GM19099 (cell line): ENCODE measurements around the gene DENND1A.

Source experiments
- POLR2A ChIP-seq: IDR thresholded peaks from 3 replicates; pipeline ENCODE4 v1.6.1; 2011; ENCODE audit warnings: low read depth; ENCODE audit not compliant: insufficient read length; ENCODE audit errors: extremely low read depth

Gene DENND1A

GRCh38 chr9:123894822-123895221 is 35.1 kb downstream of the DENND1A start:
- no peak for TF ChIP-seq POLR2A

DNA sequence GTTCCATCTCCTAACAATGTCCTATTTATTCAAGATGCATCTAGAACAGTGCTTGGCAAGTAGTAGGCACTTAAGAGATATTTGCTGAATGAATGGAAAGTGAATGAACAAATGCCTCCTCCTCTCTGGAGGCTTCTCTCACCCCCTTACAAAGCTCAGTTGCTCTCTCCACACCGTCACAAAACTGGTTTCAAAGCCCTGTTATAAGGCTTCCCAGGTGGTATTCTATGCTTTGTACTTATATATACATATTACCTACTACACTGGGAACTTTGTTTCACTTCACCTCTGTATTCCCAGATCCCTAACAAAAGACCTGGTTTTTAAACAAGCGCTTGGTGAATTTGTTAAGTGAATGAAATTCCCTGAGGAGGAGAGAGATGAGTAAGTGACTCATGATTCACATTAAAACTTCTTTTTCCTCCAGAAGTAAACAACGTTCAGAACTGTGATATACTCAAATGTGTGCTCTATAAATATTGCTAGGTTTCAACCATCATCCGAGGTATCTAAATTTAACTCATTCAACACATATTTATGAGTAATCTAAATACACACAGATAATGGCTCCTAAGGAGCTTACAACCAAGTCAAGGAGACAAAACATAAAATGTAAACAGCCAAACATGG is 36.0 kb downstream of the DENND1A start:
- TF ChIP-seq POLR2A, result no peak

DNA sequence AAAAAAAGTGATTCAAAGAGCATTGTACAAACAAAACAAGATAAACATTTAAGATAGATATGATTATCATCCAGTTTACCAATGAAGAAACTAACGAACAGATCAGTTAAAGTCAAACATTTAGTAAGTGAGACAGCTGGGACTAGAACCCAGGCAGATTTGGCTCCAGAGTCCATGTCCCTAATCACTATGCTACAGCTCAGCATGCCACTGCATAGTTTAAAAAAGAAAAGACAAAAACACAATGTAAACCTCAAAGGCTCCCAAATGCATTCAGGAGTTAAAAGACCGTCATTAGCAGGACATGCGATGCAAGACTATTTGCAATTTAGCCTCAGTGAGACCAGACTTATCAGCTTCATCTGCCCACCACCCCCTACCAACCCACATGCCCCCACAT is 36.8 kb downstream of the DENND1A start:
- no peak for TF ChIP-seq POLR2A

DNA sequence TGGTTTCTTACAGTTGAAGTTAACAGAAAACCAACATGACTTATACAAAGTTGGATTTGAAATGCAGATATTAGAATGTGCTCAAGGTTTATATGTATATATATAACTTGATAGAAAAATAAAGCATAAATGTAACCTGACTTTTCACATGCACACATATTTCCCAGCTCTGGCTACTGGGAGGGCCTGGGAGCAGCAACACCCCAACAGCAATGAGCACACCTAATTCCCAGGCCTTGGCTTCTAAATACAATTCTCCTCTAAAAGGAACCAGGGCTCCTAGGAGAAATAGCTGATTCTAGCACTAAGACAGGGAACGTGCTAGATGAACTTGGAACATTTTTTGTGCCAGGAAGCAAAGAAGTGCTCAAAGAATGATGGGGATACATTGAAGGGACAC is 42.1 kb downstream of the DENND1A start:
- TF ChIP-seq POLR2A, result no peak

DNA sequence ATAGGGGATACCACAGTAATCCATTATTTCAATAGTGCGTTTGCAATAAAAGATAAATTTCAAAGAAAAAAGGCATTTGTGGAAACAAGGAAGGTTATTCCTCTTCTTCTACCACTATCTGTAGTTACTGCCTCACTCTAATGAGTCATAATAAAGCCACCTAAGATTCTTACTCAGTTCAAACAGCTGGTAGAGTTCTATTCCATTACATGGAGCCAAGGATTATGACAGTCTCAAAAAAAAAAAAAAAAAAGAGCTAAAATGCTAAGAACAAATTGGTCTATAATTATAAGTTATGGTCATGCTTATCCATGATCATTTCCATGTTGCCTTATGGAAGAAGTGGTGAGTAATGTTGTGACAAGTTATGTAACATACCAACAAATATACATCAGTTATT is 46.3 kb downstream of the DENND1A start:
- TF ChIP-seq POLR2A, result no peak

DNA sequence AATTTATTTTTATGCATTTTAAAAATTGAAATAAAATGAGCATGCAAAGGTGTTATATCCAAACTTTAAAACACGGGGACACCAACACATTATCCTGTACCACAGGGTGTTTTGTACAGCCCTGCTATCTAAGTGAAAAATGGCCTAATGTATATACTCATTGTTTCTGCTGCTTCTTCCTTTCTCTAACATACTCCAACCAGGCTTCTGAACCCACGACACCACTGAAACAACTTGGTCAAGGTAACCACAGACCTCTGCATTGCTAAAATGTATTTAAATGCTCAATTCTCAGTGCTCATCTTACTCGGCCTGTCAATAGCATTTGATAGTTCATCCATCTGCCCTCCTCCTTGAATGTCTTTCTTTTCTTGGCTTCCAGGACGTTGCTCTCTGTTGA is 48.3 kb downstream of the DENND1A start:
- no peak for TF ChIP-seq POLR2A

DNA sequence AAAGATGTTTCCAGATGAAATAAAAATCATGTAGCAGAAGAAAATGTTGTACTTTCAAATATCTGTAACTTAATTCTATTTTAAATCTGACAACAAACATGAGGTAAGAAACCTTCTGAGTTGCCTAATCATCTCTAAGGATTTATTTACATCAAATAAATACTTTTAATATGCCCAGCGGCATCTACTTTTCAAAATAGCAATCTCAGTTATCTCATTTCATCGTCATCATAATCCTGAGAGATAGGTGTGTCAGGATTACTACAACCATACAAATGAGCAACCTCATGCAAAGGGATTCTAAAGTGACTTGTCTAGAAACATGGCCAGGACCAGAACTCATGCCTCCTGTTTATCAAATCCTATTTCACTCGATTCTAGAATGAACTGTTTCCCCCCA is 49.5 kb downstream of the DENND1A start:
- TF ChIP-seq POLR2A, result no peak

- TF ChIP-seq POLR2A, result no peak
Observed at GRCh38 chr9:123876750-123877149, 53.2 kb downstream of the DENND1A start.

DNA sequence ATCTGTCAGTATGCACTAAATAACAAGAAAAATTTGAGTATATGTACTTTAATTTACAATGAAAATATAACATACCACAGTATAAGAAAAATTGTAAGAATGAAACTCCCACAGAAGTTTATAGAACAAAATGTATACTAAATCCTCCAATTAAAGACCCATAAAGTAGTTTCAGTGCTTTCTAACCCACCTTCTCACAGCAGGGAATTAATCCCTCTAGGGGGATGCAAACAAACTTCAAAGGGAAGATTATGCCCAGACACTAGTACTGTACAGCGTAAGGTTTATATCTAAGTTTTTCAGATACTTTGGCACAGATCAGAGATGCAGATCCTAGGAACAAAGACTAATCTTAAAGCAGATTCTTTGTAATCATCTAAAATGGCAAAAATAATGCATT is 57.2 kb downstream of the DENND1A start:
- no peak for TF ChIP-seq POLR2A

GRCh38 chr9:123871781-123872180 is 58.1 kb downstream of the DENND1A start:
- TF ChIP-seq POLR2A, result no peak

GRCh38 chr9:123868002-123868401 is 61.9 kb downstream of the DENND1A start:
- TF ChIP-seq POLR2A, result no peak

GRCh38 chr9:123867034-123867433 is 62.9 kb downstream of the DENND1A start:
- no peak for TF ChIP-seq POLR2A

DNA sequence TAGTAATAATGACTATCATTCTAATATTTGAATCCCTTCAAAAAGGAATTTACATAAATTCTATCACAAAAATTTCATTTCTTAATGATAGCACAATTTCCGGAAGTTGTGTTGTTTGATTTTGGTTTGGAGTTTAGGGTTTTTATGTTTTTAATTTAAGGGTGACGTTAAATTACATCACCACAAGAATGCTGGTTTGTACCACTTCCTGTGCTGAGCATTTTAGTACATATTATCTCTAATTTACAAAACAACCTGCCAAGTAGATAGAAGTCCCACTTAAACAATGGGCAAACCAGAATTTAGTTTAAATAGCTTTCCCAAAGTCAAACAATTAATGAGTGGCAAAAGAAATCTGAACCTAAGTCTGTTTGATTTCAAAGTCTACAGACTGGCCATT is 63.4 kb downstream of the DENND1A start:
- TF ChIP-seq POLR2A, result no peak

- TF ChIP-seq POLR2A, result no peak
Observed at GRCh38 chr9:123865226-123866000, 64.5 kb downstream of the DENND1A start.

DNA sequence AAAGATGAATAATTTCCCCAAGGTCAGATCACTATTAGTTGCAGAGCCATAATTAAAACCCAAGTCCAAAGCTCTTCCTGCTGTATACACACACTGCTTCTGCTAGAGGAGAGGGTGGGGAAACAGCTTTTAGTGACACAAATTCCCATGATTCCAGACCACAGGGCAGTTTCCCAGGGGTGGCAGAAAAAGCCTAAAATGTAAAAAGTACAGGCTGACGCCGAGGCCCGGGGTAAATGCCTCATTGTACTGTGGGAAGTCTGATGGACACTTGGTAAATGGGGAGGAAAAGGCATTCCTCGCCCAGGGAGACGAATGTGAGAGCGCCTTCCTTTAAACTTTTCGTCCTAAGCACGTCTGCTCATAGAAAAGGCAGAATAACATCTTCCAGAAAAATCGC is 65.7 kb downstream of the DENND1A start:
- no peak for TF ChIP-seq POLR2A

- no peak for TF ChIP-seq POLR2A
Observed at GRCh38 chr9:123863164-123863855, 66.6 kb downstream of the DENND1A start.
